GM18520 (cell line): ENCODE measurements around the gene FMN1.
"Not testable (repeated sequence)": the region's sequence is repeated elsewhere in the genome, so short reads cannot be mapped to it uniquely, and the experiment has no call there.

Experiments used
- ATAC-seq: cut with Tn5 transposase; IDR thresholded peaks from one replicate; pipeline ENCODE4 v1.9.1; 2021; ENCODE audit not compliant: unreplicated experiment

Gene FMN1

DNA sequence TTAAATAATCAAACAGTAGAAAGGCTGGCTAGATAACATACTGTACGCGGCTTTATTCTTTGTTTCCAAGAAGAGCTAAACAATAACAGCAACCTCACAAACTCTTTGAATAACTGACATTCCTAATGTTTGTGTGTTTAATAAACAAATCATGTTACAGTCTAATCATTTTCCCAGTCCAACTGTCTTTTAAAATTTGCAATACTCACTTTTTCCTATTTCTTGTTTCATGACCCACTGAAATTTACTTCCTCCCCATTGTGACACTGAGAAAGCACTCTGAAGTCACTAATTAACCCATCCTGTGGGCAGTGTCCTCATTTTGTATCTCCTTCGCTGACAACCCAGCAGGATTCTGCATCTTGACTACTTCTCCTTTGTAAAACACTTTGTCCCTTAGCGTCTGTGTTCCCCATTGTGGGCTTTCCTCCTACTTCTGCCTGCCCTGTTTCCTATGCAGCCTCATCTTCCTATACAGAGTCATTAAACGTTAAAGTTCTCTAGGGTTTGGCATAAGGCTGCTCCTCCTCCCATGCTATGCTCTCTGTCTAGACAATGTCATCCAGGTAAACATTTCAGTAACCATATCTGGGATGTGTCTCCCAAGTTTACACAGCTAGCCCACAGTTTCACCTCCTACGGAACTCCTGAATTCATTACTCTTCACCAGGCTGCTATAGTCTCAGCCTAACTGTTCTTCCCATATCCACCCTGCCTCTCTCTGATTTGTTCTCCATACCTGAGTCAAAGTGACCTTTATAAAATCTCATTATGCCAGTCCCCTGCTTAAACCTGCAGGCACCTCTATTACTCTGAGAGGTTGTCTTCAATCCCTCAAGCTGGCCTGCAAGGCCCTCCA, 327.8 kb downstream of the FMN1 start:
- ATAC-seq, result no peak

DNA sequence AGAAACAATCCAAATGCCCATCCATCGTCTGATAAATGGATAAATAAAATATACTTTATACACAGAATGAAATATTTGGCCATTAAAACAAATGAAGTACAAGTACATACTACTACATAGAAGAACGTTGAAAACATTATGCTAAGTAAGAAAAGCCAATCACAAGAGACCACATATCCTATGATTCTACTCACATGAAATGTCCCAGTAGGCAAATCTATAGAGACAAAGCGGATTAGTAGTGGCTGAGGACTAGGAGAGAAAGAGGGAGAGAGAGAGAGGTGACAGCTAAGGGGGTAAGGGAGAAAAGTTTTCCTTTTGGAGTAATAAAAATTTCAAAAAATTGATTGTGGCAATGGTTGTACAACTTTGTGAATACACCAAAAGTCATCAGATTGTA, 329.7 kb downstream of the FMN1 start:
- ATAC-seq, result no peak

DNA sequence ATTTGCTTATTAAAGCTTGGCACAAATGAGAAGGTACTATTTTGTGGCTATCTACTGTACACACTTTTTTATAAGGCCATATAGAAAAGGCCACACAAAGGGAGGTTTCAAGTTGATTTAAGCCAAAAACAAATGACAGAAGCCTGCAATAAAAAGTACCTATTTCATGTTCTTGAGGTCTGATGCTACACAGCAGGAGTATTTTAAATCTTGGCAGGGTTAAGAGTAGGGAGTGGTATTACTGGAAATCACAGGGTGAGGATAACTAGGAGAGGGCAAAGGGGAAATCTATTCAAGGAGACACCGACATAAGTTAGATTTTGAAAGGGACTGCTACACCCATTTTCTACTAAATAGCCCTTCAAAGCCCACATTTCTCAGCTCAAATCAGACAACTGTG, 330.5 kb downstream of the FMN1 start:
- ATAC-seq, result no peak

DNA sequence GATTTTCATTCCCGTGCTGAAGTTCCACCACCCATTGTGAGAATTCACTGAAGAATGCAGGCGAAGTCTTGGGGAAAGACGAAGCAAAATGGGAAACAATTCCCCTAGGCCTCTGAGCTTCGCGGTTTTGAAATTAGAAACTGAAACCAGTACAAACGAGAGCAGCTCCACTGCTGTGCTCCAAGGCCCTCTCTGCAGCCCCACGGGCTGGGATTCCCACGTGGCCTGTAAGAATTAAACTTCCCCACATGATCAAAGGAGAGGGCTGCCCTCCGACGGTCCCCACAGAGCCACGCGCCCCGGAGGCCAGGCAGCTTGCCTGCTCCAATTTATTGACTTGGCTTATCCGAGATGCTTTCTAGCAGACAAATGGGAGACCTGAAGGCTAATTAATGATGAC, 332.8 kb downstream of the FMN1 start:
- no peak for ATAC-seq

DNA sequence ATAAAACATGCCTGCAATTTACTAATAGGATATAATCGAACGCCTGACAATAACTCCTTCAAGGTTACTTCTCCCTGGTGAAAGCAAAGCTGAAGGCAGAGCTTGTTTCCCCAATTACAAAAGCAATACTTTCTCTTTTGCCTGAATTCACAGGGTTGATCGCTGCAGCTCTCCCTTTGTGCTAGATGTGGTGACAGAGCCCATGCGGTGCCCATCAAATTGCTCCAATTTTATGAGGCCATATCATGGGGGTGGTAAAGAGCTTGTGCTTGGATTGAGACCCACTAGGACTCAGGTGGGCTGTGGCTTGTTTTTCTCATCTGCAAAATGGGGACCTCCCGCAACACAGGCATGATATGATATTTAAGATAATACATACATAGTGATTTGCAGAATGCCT, 333.3 kb downstream of the FMN1 start:
- ATAC-seq, result no peak

DNA sequence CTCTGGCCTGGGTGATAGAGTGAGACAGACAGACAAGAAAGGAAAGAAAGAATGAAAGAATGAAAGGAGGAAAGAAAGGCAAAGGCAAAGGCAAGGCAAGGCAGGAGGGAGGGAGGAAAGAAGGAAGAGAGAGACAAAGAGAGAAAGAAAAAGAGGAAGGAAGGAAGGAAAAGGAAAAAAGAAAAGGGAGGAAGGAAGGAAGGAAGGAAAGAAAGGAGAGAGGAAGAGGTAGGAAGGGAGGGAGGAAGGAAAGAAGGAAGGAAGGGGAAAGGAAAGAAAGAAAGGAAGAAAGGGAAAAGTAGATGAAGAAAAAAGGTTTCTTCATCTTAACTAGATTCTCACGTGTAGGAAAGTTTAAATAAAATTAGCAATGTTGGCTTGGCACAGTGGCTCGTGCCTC, 334.5 kb downstream of the FMN1 start:
- ATAC-seq, result no peak

DNA sequence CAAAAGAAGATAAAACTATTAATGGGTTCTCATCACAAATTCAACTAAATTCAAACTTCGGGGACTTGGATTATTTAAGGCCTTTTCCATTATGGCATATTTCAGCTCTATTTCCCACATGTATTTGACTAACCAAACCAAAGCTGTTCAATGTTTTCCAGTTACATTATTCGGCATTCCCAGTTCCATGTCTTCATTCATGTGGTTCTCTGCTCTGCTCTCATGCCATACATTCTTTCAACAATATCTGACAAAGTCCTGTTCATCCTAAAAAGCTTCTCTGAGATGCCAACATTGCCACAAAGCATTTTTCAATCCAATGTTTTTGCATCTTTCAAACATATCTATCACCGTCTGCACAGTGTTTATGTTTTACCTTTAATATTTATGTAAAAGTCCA, 335.3 kb downstream of the FMN1 start:
- ATAC-seq, result no peak

DNA sequence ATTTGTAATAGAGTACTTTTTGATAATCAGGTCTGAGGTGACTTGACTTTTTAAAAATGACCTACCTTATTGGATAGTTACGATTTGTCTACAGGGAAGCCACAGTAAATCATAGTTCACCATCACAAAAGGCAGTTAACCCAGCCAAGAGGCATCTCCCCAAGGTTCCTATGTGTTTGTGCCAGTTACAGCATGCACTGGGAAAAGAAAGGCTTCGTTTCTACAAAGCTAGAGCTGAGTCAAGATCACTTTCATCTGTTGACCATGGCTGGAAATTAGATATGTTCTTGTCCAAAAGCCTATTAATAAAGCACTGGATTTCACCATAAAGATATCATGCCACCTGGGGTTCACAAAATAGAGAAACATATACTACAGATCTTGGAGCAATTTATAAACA, 336.8 kb downstream of the FMN1 start:
- ATAC-seq, result no peak

DNA sequence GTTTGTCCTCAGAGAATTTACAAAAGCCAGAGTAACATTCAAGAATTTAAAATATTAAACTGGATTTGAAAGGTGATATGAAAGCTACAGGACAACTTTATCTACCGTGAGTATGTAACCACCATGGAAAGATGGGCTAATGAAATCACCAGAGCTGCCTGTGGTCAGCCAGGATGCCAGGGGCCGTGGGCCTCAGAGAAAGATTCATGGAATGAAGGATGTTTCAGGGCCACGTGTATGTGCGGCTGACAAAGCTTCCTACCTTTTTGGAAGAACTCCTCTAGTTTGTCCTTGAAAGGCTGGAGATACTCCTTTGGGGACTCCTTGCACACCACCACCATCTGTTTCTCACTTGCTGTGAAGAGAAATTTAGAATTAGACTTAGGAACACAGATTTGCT, 337.8 kb downstream of the FMN1 start:
- no peak for ATAC-seq

DNA sequence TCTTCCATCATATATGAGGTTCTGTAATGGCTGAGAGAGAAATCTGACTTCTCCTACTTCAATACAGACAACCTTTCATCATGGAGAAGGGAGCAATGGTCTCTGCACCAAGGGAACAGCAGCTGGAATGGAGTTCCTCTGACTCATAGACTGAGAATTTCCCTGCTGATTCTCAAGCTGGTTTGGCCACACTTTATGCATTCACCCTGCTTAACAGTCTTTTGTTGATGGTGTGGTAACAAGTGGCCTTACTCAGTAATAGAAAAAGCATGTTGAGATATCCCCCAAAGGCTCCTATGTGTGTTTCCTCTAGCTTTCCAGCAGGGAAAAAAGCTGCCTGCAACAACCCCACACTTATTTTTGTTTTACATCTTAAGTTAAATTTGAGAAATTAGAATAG, 338.6 kb downstream of the FMN1 start:
- ATAC-seq, result no peak

DNA sequence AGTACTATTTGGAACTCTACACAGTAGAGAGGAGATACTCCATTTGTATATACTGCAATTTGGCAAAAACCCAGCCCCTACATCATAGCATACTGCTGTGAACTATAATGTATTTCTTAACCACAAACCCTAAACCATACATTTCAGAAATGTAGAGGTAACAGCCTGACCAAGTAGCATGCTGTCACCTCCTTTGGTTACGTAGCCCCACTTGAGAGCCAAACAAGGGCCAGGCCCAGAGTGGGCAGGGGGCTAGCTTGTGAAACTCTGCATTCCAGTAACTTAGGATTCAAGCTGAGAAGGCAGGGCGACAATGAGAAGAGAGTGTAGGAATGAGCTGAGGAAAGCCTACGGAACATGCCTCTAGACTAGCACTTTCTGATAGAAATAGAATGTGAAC, 340.9 kb downstream of the FMN1 start:
- no peak for ATAC-seq

DNA sequence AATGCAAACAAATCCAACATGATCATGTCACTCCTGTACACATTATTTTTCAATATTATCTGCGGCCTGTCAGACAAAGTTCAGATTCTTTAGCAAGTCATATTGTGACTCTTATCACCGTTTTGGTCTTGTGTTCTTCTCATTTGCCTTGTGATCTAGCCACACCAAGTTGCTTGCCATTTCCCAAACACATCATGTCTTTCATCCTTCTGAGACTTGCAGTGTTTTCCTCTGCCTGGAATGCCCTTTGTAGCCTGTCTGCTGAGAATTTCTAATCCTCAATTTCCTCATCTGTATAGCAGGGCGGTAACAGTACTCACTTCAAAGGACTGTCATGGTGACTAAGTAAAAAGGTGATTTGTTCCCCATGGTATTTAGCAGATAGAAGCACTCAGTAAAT, 341.7 kb downstream of the FMN1 start:
- no peak for ATAC-seq

DNA sequence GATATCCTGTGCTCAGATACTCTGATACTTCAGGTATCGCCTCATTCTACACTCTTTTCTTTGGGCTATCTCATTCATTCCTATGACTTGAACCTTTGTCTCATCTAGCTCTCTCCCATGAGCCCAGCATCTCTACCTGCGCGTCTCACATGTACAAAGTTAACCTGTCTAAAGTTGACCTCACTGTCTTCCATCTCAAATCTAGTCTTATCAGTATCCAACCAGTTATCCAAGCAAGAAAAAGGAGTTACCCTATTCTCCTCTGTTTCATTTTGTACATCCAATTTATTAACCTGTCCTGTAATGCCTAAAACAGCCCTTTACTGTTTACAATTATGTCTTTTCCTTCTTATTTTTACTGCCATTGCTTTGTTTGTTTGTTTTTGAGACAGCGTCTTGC, 342.5 kb downstream of the FMN1 start:
- ATAC-seq, result no peak

DNA sequence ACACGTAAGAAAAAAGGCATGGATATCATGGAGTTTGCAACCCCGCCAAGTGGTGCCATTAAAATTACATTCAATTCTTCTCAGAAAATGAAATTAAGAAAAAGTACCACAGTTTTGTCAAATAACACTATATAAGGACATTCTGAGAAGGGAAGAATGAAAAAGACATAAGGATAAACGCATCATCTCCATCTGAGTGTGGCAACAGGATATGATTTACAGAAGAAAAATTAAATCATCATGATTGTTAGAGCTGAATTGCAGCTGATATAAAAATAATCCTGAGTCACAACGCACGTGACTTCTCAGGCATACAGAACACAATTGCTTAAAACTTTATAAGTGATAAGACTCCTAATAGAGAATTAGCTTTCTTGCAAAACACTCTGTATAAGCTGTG, 342.9 kb downstream of the FMN1 start:
- no peak for ATAC-seq

DNA sequence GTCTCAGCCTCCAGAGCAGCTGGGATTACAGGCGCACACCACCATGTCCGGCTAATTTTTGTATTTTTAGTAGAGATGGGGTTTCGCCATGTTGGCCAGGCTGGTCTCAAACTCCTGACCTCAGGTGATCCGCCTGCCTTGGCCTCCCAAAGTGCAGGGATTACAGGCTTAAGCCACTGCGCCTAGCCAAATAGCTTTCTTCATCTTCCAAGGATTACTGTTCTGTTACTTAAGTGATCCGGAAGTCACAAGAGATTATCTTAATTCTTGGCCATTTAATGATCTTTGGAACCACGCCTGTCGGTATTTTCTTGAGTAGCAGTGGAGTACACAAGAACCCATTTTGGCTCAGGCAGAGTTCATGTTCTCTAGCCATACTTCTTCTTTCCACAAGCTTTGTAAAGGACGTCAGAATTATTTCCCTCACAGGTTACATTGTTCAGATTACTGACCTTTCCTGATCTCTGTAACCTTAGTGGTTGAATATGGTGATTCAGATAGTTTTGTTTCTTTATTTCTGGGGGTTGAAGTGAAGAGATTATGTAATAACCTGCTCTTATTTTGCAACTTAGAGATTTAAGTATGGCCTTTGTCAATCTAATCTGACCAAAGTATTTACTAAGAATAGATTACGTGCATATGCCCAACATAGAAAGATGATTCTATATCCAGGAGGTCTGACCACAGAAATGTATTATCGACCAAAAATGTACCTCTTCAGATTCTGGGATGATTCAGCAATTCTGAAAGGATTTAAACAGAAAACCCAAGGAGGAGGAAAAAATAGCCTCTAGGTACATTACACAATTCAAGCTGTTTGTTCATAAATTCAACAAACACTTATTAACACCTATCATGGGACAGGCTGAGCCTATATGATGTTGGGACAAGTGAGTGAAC, 344.5 kb downstream of the FMN1 start:
- no peak for ATAC-seq

DNA sequence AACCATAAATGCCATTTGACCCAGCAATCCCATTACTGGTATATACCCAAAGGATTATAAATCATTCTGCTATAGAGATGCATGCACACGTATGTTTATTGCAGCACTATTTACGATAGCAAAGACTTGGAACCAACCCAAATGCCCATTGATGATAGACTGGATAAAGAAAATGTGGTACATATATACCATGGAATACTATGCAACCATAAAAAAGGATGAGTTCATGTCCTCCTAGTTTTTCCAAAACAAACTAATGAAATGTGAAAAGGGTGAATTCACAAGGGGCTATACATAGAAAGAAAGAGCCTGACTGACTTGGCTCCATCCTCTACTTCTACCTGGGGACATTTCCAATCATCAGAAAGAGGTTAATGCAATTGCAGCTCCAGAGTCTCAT, 347.8 kb downstream of the FMN1 start:
- not testable (repeated sequence) for ATAC-seq

DNA sequence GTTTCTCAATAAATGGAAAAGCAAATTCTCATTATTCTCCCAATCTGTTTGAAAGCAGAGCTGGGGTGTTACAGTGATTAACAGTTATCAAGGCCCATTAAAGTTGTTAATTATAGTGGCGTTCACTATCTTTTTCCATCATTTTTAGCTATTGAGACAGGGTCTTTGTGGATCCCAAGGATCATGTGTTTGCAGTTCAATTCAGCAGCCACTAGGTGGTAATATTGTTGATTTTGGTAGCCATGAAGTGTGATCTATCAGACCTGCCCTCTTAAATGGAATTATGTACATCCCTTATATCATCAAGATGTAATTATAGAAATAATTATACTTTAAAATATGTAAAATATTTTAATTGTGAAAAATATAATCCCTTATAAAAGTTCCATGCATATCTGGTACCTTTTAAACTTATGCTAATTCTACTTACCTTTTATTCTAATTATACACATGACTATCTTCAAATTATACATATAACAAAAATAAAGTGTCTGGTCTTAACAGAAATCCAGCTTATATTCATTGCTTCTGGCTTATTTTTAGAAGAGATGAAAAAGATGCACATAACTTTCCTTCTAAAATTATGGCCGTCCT, 350.3 kb downstream of the FMN1 start:
- no peak for ATAC-seq

DNA sequence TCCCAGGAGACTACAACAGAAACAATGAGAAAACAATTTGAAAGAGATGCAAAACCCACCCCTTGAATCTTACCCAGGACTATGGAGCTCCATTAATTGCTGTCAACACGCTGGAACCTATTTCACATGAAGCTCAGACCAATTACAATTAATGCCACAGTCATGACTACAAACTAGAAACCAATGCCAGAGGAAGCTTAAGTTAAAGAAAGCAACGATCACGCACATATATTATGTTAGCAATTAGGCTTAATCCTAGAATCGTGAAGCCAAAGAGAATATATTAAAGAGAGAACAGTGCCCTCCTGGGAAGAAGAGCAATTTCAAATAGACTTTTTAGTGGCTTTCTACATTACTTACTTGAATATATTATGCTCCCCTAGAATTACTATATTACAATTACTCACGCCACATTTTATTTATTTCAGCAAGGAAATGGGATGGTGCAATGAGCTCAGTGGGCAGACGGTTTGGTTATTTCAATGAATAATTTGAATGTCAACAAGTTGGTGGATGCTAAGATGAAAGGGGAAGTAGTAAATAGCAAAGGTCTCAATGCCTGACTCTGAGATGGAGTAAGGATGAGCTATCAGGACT, 351.2 kb downstream of the FMN1 start:
- ATAC-seq, result no peak

DNA sequence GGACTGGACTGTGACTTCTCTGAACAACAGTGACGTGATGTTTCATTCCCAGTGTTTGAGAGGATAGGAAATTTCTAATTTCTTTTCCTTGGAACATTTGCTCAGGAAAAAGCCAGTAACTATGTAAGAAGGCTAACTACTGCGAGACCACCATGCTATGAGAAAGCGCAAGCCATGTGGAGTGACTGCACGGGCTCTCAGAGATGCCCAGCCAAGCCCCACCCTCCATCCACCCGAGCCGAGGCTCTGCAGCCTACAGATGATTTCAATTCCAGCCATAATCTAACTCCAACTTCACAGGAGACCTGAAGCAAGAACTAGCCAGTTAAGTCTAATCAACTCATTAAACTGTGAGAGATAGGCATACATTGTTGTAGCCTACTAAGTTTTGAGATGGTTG, 352.4 kb downstream of the FMN1 start:
- ATAC-seq, result no peak

DNA sequence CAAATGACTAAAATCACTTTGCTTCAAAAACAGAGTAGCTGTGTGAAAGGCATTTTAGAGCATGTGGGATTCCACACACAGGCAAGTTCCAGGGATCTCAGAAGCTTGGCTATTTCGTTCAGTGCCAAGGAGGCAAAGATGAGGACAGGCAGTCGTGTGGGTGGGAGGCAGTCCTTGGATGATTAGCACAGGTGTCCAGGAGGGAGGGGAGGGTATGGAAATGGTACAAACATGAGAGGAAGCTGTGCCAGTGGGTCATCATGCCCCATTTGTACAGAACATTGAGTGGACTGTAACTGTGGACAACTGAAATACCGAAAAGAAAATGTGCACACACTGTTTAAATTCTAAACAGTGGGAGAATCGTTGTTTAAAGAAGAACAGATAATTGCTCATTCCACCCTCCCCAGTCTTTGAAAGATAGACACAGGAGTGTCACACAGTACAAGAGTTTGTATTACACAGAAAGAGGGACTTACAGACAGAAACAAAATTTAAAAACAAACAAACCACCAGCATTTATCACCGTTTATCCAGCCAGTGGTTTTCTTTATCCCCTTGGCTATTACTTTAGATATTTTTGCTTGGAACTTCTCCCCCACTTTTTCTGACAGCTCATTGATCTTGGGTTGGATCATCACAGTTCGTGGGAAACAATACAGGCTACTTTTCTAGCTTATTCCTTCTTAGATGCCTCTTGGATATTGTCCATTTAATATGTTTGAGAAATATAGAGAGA, 353.8 kb downstream of the FMN1 start:
- no peak for ATAC-seq

DNA sequence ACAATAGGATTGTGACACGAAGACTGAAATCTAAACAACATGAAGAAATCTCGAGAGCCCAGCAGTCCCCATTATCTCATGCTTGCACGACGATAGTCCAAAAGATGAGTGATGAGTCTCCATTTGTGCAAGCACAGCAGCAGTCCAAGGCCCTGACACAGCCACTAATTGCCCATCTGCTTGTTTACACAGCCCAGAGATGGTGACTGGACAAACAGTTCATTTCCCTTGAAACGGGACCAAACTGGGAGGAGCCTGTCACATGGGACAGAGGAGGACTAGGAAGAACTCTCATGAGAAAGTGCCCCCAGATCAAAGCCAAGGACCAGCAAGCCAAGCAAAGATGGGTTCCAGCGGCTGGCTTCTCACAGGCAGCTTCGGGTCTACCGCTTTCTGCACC, 355.7 kb downstream of the FMN1 start:
- no peak for ATAC-seq
